Tibial nerve (tissue), 4 donors: Measurements from ENCODE around the gene CYP1A2. TPM values are rescaled to one million over a fixed set of nuclear protein-coding genes. Genes with fewer than 3 reads are reported as not detected.

Experiments
- DNase-seq, 2 donors: peaks; one replicate each; pipeline ENCODE4 v3.0.0-alpha.2; 2019; ENCODE audit warnings: low spot score in 2 of 2
- H3K27ac ChIP-seq, 4 donors: fragments of 200-600 bp; sonication (generic) in 3 of 4; one replicate each; pipeline ENCODE4 v1.5.1; 2017 to 2019; ENCODE audit warnings: mild to moderate bottlenecking in 1 of 4
- H3K27me3 ChIP-seq, 2 donors: fragments of 200-600 bp; sonication (generic) in 1 of 2; one replicate each; pipeline versions ENCODE4 v1.5.1 to v1.6.0; 2017 to 2019
- H3K36me3 ChIP-seq, 3 donors: fragments of 200-600 bp; sonication (generic); one replicate each; pipeline ENCODE4 v1.5.1; 2018 to 2019
- H3K4me1 ChIP-seq, 4 donors: fragments of 200-600 bp; sonication (generic) in 3 of 4; one replicate each; pipeline ENCODE4 v1.5.1; 2017 to 2019
- H3K4me3 ChIP-seq, 4 donors: fragments of 200-600 bp; sonication (generic) in 3 of 4; one replicate each; pipeline ENCODE4 v1.5.1; 2017 to 2019; ENCODE audit warnings: mild to moderate bottlenecking in 1 of 4, moderate library complexity in 1 of 4
- H3K9me3 ChIP-seq, 4 donors: fragments of 200-600 bp; sonication (generic) in 3 of 4; one replicate each; pipeline ENCODE4 v1.5.1; 2017 to 2019
- CTCF ChIP-seq, 5 experiments: fragments of 200-600 bp in 3 of 5; fragments of 450-650 bp in 2 of 5; sonication (generic) in 3 of 5; IDR thresholded peaks; one replicate each; pipeline ENCODE4 v1.5.1; 2016 to 2019; ENCODE audit warnings: antibody characterized with exemption in 5 of 5, mild to moderate bottlenecking in 3 of 5, moderate library complexity in 2 of 5
- EP300 ChIP-seq, 2 donors: sonication (generic); formaldehyde crosslinking; IDR thresholded peaks; one replicate each; pipeline ENCODE4 v1.6.1; 2017; ENCODE audit warnings: antibody characterized with exemption in 2 of 2, mild to moderate bottlenecking in 1 of 2
- POLR2A ChIP-seq, 2 donors: fragments of 450-650 bp; IDR thresholded peaks; one replicate each; pipeline ENCODE4 v1.6.1; 2017; ENCODE audit warnings: antibody characterized with exemption in 2 of 2, mild to moderate bottlenecking in 2 of 2, moderate library complexity in 2 of 2
- WGBS, 2 donors: methylation state at CpG; one replicate each; pipeline ENCODE4 v1.1.5; 2018; 5-methylcytosine and 5-hydroxymethylcytosine counted together
- total RNA-seq, 4 donors: library from RNA; depleted of rRNA; stranded (reverse); fragments of >200 nt; gene quantifications; one replicate each; pipeline ENCODE4 v1.1.0, GENCODE V29; 2016

Gene CYP1A2
- total RNA-seq, 4 donors from 2014 or later: not detected

- peak overlapping the region in 2 of 4 donors; percentile 7 to 88 for H3K27ac ChIP-seq
- TF ChIP-seq POLR2A (IDR thresholded peaks at IDR 0.05) (no peak), CTCF (IDR thresholded peaks at IDR 0.05) (no peak)
- no peak overlapping the region for H3K4me3 ChIP-seq
- H3K4me1 ChIP-seq: peaks cover 0 to 84% (median 70%) of the 10 kb centered on the region in 4 donors
- H3K27me3 ChIP-seq: no peaks in the 10 kb centered on the region
- no peaks in the 10 kb centered on the region for H3K36me3 ChIP-seq
- DNase-seq: no peak
- no peaks in the 10 kb centered on the region for H3K9me3 ChIP-seq
- WGBS, 2 donors: 82 to 88% methylated on average over 7 of the region's 7 CpGs
These were observed 43.0 kb downstream of the CYP1A2 start for GRCh38 chr15:74791667-74792066.

GRCh38 chr15:74792227-74793016 is 43.8 kb downstream of the CYP1A2 start:
- H3K27me3 ChIP-seq: no peaks in the 10 kb centered on the region
- H3K36me3 ChIP-seq: no peaks in the 10 kb centered on the region
- H3K4me1 ChIP-seq: peaks cover 0 to 82% (median 63%) of the 10 kb centered on the region in 4 donors
- 59 to 60% methylated on average over 8 to 12 of the region's 12 CpGs for WGBS, 2 donors
- peak overlapping the region in 3 of 4 donors; percentile 7 to 88 (median 40) for H3K27ac ChIP-seq
- DNase-seq: no peak
- H3K9me3 ChIP-seq: no peaks in the 10 kb centered on the region
- TF ChIP-seq POLR2A (IDR thresholded peaks at IDR 0.05) (no peak), EP300 (IDR thresholded peaks at IDR 0.05) (no peak), CTCF (IDR thresholded peaks at IDR 0.05) (no peak)
- H3K4me3 ChIP-seq: no peak overlapping the region

GRCh38 chr15:74793135-74794028 is 44.7 kb downstream of the CYP1A2 start:
- Histone ChIP-seq H3K4me3 (no peak overlapping the region), H3K9me3 (no peaks in the 10 kb centered on the region), H3K36me3 (peaks cover 0 to 3% (median 0%) of the 10 kb centered on the region in 3 donors), H3K27ac (peak overlapping the region in 3 of 4 donors; percentile 5 to 88 (median 7)), H3K4me1 (peaks cover 0 to 72% (median 57%) of the 10 kb centered on the region in 4 donors), H3K27me3 (no peaks in the 10 kb centered on the region)
- peak in 3 of 5 experiments; percentile 12 to 26 (median 23) for TF ChIP-seq CTCF (IDR thresholded peaks at IDR 0.05)
- no peak for TF ChIP-seq POLR2A (IDR thresholded peaks at IDR 0.05)
- no peak for TF ChIP-seq EP300 (IDR thresholded peaks at IDR 0.05)
- DNase-seq: no peak
- 47 to 52% methylated on average over 12 of the region's 12 CpGs for WGBS, 2 donors

GRCh38 chr15:74794248-74794969 is 45.8 kb downstream of the CYP1A2 start:
- Histone ChIP-seq H3K36me3 (peaks cover 0 to 13% (median 4%) of the 10 kb centered on the region in 3 donors), H3K9me3 (no peaks in the 10 kb centered on the region), H3K4me3 (no peak overlapping the region), H3K27me3 (no peaks in the 10 kb centered on the region), H3K27ac (peak overlapping the region in 1 of 4 donors; percentile 88), H3K4me1 (peaks cover 0 to 66% (median 50%) of the 10 kb centered on the region in 4 donors)
- TF ChIP-seq POLR2A (IDR thresholded peaks at IDR 0.05): no peak
- TF ChIP-seq EP300 (IDR thresholded peaks at IDR 0.05): no peak
- no peak for TF ChIP-seq CTCF (IDR thresholded peaks at IDR 0.05)
- WGBS, 2 donors: 85 to 90% methylated on average over 6 to 7 of the region's 9 CpGs
- no peak for DNase-seq
